Upper lobe of left lung (tissue), 6 donors: Measurements from ENCODE around the gene SEC24A. TPM values are rescaled to one million over a fixed set of nuclear protein-coding genes. Genes with fewer than 3 reads are reported as not detected.
"Not testable (repeated sequence)": the region's sequence is repeated elsewhere in the genome, so short reads cannot be mapped to it uniquely, and the experiment has no call there.

Source experiments
- ATAC-seq, 2 donors: fragments of 200-7000 bp; cut with Tn5 transposase; one replicate each; pipeline ENCODE4 v1.9.1; 2022; ENCODE audit warnings: mild to moderate bottlenecking in 2 of 2, moderate library complexity in 2 of 2; ENCODE audit not compliant: low FRiP score in 2 of 2
- DNase-seq, 2 donors: peaks; one replicate each; pipeline ENCODE4 v3.0.0-alpha.2; 2019 to 2020
- H3K27ac ChIP-seq, 4 donors: fragments of 200-600 bp; sonication (generic); one replicate each; pipeline ENCODE4 v1.5.1; 2016 to 2019
- H3K27me3 ChIP-seq, 4 donors: fragments of 200-600 bp; sonication (generic); one replicate each; pipeline ENCODE4 v1.5.1; 2017 to 2019
- H3K36me3 ChIP-seq, 4 donors: fragments of 200-600 bp; sonication (generic); one replicate each; pipeline ENCODE4 v1.5.1; 2016 to 2019
- H3K4me1 ChIP-seq, 4 donors: fragments of 200-600 bp; sonication (generic); one replicate each; pipeline ENCODE4 v1.5.1; 2018 to 2019
- H3K4me3 ChIP-seq, 4 donors: fragments of 200-600 bp; sonication (generic); one replicate each; pipeline ENCODE4 v1.5.1; 2017 to 2019; ENCODE audit warnings: mild to moderate bottlenecking in 2 of 4, moderate library complexity in 1 of 4
- H3K9me3 ChIP-seq, 4 donors: fragments of 200-600 bp; sonication (generic); one replicate each; pipeline ENCODE4 v1.5.1; 2018 to 2019
- CTCF ChIP-seq, 6 experiments: fragments of 450-650 bp in 4 of 6; fragments of 200-600 bp in 2 of 6; sonication (generic) in 2 of 6; IDR thresholded peaks; one replicate each; pipeline ENCODE4 v1.5.1; 2016 to 2019; ENCODE audit warnings: antibody characterized with exemption in 6 of 6
- EP300 ChIP-seq, 4 donors: sonication (generic); formaldehyde crosslinking; IDR thresholded peaks; one replicate each; pipeline ENCODE4 v1.5.1; 2017; ENCODE audit warnings: antibody characterized with exemption in 4 of 4, control low read depth in 2 of 4
- POLR2A ChIP-seq, 4 donors: fragments of 450-650 bp; IDR thresholded peaks; one replicate each; pipeline ENCODE4 v1.5.1; 2016 to 2017; ENCODE audit warnings: antibody characterized with exemption in 4 of 4, mild to moderate bottlenecking in 2 of 4
- POLR2AphosphoS5 ChIP-seq, 2 donors: sonication (generic); formaldehyde crosslinking; IDR thresholded peaks; one replicate each; pipeline ENCODE4 v1.5.1; 2017; ENCODE audit warnings: antibody characterized with exemption in 2 of 2
- WGBS, 2 donors: methylation state at CpG; one replicate each; pipeline ENCODE4 v1.1.5; 2017 to 2018; 5-methylcytosine and 5-hydroxymethylcytosine counted together
- total RNA-seq, 6 donors: library from RNA; depleted of rRNA in 4 of 6; stranded (reverse); fragments of >200 nt in 4 of 6; gene quantifications; one replicate each; pipeline versions ENCODE4 v1.1.0 to v1.2.1, GENCODE V29; 2016 to 2021
- donor health status: DM: no; HTN: no; CAD: no; lungs with moderate emphysema.
- donor health status: DM: no; HTN: yes; CAD: no; lungs with severe emphysema.

SEC24A gene
- total RNA-seq: 10 to 100 TPM in 4 of 6 donors, 1 to 10 TPM in 2; 3.8 to 23.4 (median 16.8) TPM

GRCh38 chr5:134648425-134649162 is at the start of gene SEC24A:
Gene SEC24A, plus strand, starts transcription at chr5:134648785. Its CDS starts 292 bp downstream, at chr5:134649077.
- no peaks in the 10 kb centered on the region for H3K36me3 ChIP-seq
- H3K4me3 ChIP-seq: peak within 1 kb of the TSS; percentile 80 to 93 (median 85)
- no peaks in the 10 kb centered on the region for H3K27me3 ChIP-seq
- TF ChIP-seq CTCF (IDR thresholded peaks at IDR 0.05): peak in 3 of 6 experiments; percentile 8 to 27 (median 20)
- TF ChIP-seq POLR2AphosphoS5 (IDR thresholded peaks at IDR 0.05): peak; percentile 88 to 93
- peak in 3 of 4 donors; percentile 81 to 90 (median 82) for TF ChIP-seq POLR2A (IDR thresholded peaks at IDR 0.05)
- TF ChIP-seq EP300 (IDR thresholded peaks at IDR 0.05): peak in 1 of 4 donors; percentile 73
- ATAC-seq: peak; percentile 92 to 97
- H3K27ac ChIP-seq: peak within 1 kb of the TSS; percentile 94 to 96 (median 95)
- 0 to 1% methylated on average over 8 to 61 of the region's 69 CpGs for WGBS, 2 donors
- no peaks in the 10 kb centered on the region for H3K9me3 ChIP-seq
- H3K4me1 ChIP-seq: peaks cover 23 to 37% (median 28%) of the 10 kb centered on the region in 4 donors
- peak; percentile 97 to 98 for DNase-seq

DNA sequence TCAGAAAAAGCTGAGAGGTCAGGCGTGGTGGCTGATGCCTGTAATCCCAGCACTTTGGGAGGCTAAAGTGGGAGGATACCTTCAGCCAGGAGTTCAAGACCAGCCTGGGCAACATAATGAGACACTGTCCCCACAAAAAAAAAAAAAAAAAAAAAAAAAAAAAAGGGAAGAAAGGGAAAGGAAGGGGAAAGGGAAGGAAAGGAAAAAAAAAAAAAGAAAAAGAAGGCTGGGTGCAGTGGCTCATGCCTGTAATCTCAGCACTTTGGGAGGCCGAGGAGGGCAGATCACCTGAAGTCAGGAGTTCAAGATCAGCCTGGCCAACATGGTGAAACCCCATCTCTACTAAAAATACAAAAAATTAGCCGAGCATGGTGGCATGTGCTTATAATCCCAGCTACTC is 48.8 kb upstream of the SEC24A start:
- H3K36me3 ChIP-seq: peaks cover 4 to 17% (median 13%) of the 10 kb centered on the region in 4 donors
- not testable (repeated sequence) for ATAC-seq, DNase-seq, H3K27ac ChIP-seq, H3K9me3 ChIP-seq, H3K4me3 ChIP-seq, H3K4me1 ChIP-seq, H3K27me3 ChIP-seq
- WGBS, 2 donors: 87 to 90% methylated on average over 3 of the region's 3 CpGs

DNA sequence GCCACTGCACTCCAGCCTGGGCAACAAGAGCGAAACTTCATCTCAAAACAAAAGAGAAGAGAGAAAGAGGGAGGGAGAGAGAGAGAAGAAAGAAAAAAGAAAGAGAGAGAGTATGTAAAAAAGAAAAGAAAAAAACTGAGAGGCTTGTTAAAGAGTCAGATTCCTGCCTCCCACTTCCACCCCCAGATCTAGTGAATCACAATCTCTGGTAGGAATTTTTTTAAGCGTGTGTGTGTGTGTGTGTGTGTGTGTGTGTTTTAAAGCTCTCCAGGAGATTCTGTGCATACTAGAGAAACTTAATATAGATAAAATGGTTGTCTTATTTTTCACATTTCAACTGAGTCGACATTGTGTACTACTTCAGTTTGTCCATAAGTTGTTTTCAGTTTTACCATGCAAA is 48.0 kb upstream of the SEC24A start:
- WGBS, 2 donors: 79 to 86% methylated on average over 3 of the region's 3 CpGs
- TF ChIP-seq POLR2AphosphoS5 (IDR thresholded peaks at IDR 0.05): no peak
- no peak for TF ChIP-seq CTCF (IDR thresholded peaks at IDR 0.05)
- no peak for TF ChIP-seq EP300 (IDR thresholded peaks at IDR 0.05)
- TF ChIP-seq POLR2A (IDR thresholded peaks at IDR 0.05): no peak

GRCh38 chr5:134603059-134603458 is 45.5 kb upstream of the SEC24A start:
- no peak for TF ChIP-seq POLR2A (IDR thresholded peaks at IDR 0.05)
- TF ChIP-seq POLR2AphosphoS5 (IDR thresholded peaks at IDR 0.05): no peak
- TF ChIP-seq EP300 (IDR thresholded peaks at IDR 0.05): no peak
- no peak for TF ChIP-seq CTCF (IDR thresholded peaks at IDR 0.05)
- Histone ChIP-seq H3K4me1 (no peaks in the 10 kb centered on the region), H3K27ac (no peak overlapping the region), H3K9me3 (no peaks in the 10 kb centered on the region), H3K4me3 (no peak overlapping the region), H3K27me3 (no peaks in the 10 kb centered on the region), H3K36me3 (peaks cover 24 to 49% (median 35%) of the 10 kb centered on the region in 4 donors)
- ATAC-seq (no peak), DNase-seq (no peak)
- 39 to 67% methylated on average over 1 of the region's 1 CpG for WGBS, 2 donors

More for the DNA sequence above, 48.0 kb upstream of the SEC24A start:
- H3K36me3 ChIP-seq: peaks cover 5 to 25% (median 16%) of the 10 kb centered on the region in 4 donors
- ATAC-seq (no peak), DNase-seq (no peak)
- no peak overlapping the region for H3K4me3 ChIP-seq
- H3K4me1 ChIP-seq: no peaks in the 10 kb centered on the region
- no peaks in the 10 kb centered on the region for H3K27me3 ChIP-seq
- no peaks in the 10 kb centered on the region for H3K9me3 ChIP-seq
- H3K27ac ChIP-seq: no peak overlapping the region

DNA sequence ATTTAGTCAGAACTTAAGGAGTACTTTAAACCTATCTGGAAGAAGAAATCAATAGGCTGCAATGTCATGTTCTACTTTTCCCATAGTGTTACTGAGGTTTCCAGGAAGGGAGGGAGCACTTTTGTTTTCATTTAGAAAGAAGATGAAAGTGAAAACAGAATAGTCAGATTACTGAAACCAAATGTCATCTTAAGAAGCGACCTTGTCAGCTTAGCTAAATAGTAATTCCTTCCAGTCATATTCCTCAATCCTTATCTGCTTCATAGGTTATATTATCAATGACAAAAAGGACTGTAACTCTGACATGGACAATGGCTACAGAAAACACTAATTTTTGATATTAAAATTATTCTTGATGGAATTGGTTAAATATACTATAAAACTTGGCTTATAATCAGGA is 43.7 kb upstream of the SEC24A start:
- Histone ChIP-seq H3K27me3 (no peaks in the 10 kb centered on the region), H3K36me3 (peaks cover 40 to 68% (median 51%) of the 10 kb centered on the region in 4 donors), H3K27ac (no peak overlapping the region), H3K4me1 (no peaks in the 10 kb centered on the region), H3K9me3 (no peaks in the 10 kb centered on the region), H3K4me3 (no peak overlapping the region)
- TF ChIP-seq POLR2A (IDR thresholded peaks at IDR 0.05) (no peak), POLR2AphosphoS5 (IDR thresholded peaks at IDR 0.05) (no peak), EP300 (IDR thresholded peaks at IDR 0.05) (no peak), CTCF (IDR thresholded peaks at IDR 0.05) (no peak)
- ATAC-seq (no peak), DNase-seq (no peak)
- 53 to 66% methylated on average over 1 of the region's 1 CpG for WGBS, 2 donors
